Body of pancreas (tissue), 4 donors: ENCODE data around the gene RTN4RL2.

Source experiments
- CTCF ChIP-seq, 7 experiments: fragments of 450-650 bp in 4 of 7; fragments of 200-600 bp in 3 of 7; sonication (generic) in 3 of 7; IDR thresholded peaks; one replicate each; pipeline ENCODE4 v1.5.1; 2016 to 2019; ENCODE audit warnings: antibody characterized with exemption in 7 of 7
- POLR2A ChIP-seq, 3 donors: fragments of 450-650 bp; IDR thresholded peaks; one replicate each; pipeline ENCODE4 v1.6.1; 2016; ENCODE audit warnings: antibody characterized with exemption in 3 of 3, mild to moderate bottlenecking in 2 of 3

- no peak for TF ChIP-seq POLR2A (IDR thresholded peaks at IDR 0.05)
- no peak for TF ChIP-seq CTCF (IDR thresholded peaks at IDR 0.05)
Observed at GRCh38 chr11:57468276-57468675, 7.9 kb downstream of the RTN4RL2 start.
